Melanocyte of skin (primary cell): ENCODE results near the gene ZBTB5. TPM values are rescaled to one million over a fixed set of nuclear protein-coding genes. Genes with fewer than 3 reads are reported as not detected.

ENCODE experiments used
- total RNA-seq, 2 donors: library from RNA; depleted of rRNA; stranded (reverse); fragments of >200 nt; gene quantifications; 2 replicates each; pipeline ENCODE4 v1.2.3, GENCODE V29; 2012

The ZBTB5 gene, protein sequence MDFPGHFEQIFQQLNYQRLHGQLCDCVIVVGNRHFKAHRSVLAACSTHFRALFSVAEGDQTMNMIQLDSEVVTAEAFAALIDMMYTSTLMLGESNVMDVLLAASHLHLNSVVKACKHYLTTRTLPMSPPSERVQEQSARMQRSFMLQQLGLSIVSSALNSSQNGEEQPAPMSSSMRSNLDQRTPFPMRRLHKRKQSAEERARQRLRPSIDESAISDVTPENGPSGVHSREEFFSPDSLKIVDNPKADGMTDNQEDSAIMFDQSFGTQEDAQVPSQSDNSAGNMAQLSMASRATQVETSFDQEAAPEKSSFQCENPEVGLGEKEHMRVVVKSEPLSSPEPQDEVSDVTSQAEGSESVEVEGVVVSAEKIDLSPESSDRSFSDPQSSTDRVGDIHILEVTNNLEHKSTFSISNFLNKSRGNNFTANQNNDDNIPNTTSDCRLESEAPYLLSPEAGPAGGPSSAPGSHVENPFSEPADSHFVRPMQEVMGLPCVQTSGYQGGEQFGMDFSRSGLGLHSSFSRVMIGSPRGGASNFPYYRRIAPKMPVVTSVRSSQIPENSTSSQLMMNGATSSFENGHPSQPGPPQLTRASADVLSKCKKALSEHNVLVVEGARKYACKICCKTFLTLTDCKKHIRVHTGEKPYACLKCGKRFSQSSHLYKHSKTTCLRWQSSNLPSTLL
- 1 to 10 TPM; 7.7 to 8.6 TPM for total RNA-seq

DNA sequence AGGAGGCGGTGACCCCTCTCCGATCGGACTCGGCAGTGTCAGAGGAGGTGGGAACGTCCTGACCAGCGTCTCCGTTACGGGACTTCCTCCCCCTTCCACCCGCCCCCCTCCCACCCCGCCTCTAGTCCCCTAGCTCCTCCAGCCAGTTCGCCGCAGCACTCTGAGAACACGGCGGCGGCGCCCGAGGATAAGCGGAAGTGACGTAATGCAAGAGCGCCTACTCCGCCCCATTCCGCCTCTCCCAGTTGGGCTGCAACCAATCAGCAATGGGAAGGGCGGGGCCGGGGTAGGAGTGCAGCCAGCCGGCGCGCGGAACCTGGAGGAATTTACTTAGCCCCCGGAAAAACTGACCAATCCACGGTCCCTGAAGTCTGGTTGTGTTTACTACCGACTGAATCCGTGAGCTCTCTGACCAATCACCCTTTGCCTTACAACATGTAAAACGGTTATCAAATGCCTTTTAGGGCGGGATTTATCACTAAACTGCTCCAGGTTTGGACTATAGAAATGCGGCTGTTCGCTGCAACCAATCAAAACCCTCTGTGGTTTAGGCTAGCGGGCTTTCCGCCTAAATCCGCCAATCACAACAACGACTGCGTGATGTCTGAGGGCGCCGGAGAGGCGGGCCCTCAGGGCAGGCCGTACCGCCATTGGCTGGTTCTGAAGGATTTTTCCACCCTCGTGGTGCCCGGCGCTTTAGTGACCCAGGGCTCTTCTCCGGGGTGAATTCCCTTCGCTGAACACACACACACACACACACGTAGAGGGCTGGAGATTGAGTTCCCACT is at the start of gene ZBTB5:
Gene ZBTB5, minus strand, starts transcription at position 202 of the 788 bp plus-strand sequence. CDS start 22,899 bp downstream, outside the sequence.

DNA sequence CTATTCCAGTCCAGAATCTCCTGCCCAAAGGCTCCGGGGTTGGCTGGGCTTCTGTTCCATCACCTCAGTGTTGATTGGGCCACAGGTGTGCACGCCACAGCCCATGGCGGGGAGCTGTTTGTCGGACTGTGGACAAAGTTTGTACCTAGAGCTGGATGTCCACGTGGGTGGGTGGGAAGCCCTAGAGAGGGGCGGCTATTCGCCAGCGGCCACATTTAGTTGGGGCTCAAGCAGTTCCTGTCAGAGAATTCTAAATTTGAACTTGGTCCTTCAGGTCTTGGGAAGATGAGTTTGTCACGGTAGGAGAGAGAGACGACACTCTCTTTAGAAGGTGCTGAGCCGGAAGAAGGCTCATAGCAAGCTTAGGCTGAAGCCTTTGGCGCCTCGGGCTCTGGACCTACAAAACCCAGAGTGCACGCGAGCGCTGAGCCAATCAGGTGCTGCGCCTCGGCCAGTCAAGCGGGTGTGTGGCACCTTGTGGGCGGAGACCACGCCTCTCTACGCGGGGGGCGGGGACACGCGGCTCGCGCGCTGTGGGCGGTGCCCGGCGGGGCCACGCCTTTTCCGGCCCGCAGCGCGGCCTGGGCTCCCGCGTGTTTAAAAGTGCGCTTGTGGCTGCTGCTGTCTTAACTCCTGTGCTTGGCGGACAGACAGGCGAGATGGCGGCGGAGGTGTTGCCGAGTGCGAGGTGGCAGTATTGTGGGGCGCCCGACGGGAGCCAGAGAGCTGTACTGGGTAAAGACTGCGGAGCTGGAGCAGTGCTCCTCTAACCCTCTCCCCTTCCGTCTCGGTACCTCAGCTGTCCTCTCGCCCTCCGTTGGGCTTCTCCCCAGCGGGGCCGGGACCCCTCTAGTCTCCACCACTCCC is 20.4 kb upstream of the ZBTB5 start, which contains the start of gene POLR1E:
Gene POLR1E, plus strand, starts transcription at position 560 of the 867 bp plus-strand sequence. Its CDS starts 100 bp downstream, at position 660.

DNA sequence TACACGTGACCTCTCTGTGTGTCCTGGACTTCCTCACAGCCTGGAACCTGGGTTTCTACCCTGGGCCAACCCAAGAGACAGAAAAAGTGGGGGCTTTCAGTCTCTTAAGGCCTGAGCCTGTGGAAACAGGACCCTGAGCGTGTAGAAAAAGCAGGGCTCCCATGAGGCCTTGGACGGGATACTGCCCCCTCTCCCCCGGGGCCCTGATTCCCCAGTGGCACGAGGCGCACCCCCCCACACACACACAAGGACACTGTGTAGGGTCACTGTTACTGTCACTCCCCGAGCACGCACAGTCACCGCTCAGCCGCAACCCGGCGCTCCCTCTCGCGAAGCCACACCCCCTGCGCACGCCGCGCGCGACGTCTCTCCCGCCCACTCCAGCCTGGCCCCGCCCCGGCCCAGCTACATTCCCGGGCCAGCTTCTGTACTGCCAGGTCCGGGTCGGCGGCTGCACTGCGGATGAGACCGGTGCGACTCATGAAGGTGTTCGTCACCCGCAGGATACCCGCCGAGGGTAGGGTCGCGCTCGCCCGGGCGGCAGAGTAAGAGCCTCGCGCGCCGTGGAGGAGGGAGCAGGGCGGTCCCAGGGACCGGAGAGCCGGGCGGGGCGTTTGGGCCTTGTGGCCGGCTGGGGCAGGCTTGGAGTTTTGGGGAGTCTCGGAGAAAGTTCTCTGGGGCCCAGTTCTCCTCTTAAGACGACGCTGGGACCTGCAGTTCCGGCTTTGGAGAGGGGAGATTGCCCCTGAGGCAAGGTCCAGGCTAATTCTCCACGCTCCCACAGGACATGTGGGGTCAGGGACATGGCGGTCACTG is 42.8 kb downstream of the ZBTB5 start, which contains the start of gene GRHPR:
Gene GRHPR, plus strand, starts transcription at position 408 of the 816 bp plus-strand sequence. Its CDS starts 55 bp downstream, at position 463.

Other genes starting within 250 kb of the ZBTB5 start
- gene GRHPR, start 42.8 kb downstream of the ZBTB5 start, total RNA-seq, result 100 to 1,000 TPM; 169 to 194 TPM
- gene POLR1E, start 20.5 kb upstream of the ZBTB5 start, total RNA-seq, result 10 to 100 TPM; 13.8 to 30.3 TPM
- gene FBXO10, start 110.9 kb upstream of the ZBTB5 start, total RNA-seq, result 10 to 100 TPM; 20.6 to 27.0 TPM
- 100 to 1,000 TPM in 1 of 2 donors, 10 to 100 TPM in 1; 68.5 to 162 TPM for gene TOMM5, start 127.1 kb upstream of the ZBTB5 start, total RNA-seq
- gene FRMPD1, start 185.5 kb upstream of the ZBTB5 start, total RNA-seq, result not detected